Activated T-helper 17 cell treated with anti-CD3 and anti-CD28 coated beads, Interleukin-2, amount 50 U/mL, for 72 hours (primary cell): Measurements from ENCODE around the gene TIMM22. TPM values are rescaled to one million over a fixed set of nuclear protein-coding genes. Genes with fewer than 3 reads are reported as not detected.
"Not testable (repeated sequence)": the region's sequence is repeated elsewhere in the genome, so short reads cannot be mapped to it uniquely, and the experiment has no call there.

Source experiments
- ATAC-seq: fragments of 150-1000 bp; cut with Tn5 transposase; replicated peaks from 2 replicates; pipeline ENCODE4 v1.10.0; 2021; ENCODE audit warnings: mild to moderate bottlenecking, moderate library complexity
- H3K27ac Mint-ChIP-seq: one replicate; pipeline ENCODE4 v1.8.0; 2022; ENCODE audit warnings: mixed read lengths
- H3K27me3 Mint-ChIP-seq: one replicate; pipeline ENCODE4 v1.8.0; 2022; ENCODE audit warnings: mixed read lengths
- H3K36me3 Mint-ChIP-seq: one replicate; pipeline ENCODE4 v1.8.0; 2022; ENCODE audit warnings: low read depth, mild to moderate bottlenecking, mixed read lengths
- H3K4me1 Mint-ChIP-seq: one replicate; pipeline ENCODE4 v1.8.0; 2022; ENCODE audit warnings: mixed read lengths
- H3K4me3 Mint-ChIP-seq: one replicate; pipeline ENCODE4 v1.8.0; 2022; ENCODE audit warnings: mild to moderate bottlenecking, mixed read lengths
- H3K9me3 Mint-ChIP-seq: one replicate; pipeline ENCODE4 v1.8.0; 2022; ENCODE audit warnings: mixed read lengths
- total RNA-seq, 2 donors: library from RNA; stranded (reverse); gene quantifications; one replicate each; pipeline ENCODE4 v1.2.3, GENCODE V29; 2022

Gene TIMM22
- total RNA-seq, 2 donors from 2014 or later = 6.6 to 12.9 TPM

- ATAC-seq = no peak
- H3K9me3 Mint-ChIP-seq = no peaks in the 10 kb centered on the region
- no peak overlapping the region for H3K4me3 Mint-ChIP-seq
- no peaks in the 10 kb centered on the region for H3K4me1 Mint-ChIP-seq
- H3K36me3 Mint-ChIP-seq = peaks cover 6% of the 10 kb centered on the region
- no peak overlapping the region for H3K27ac Mint-ChIP-seq
- no peaks in the 10 kb centered on the region for H3K27me3 Mint-ChIP-seq
Observed at GRCh38 chr17:1040216-1040600, 43.3 kb downstream of the TIMM22 start.

GRCh38 chr17:1041746-1042145 is 44.8 kb downstream of the TIMM22 start:
- Mint-ChIP-seq H3K9me3 (no peaks in the 10 kb centered on the region), H3K27ac (no peak overlapping the region), H3K27me3 (no peaks in the 10 kb centered on the region), H3K4me3 (no peak overlapping the region), H3K36me3 (peaks cover 10% of the 10 kb centered on the region), H3K4me1 (no peaks in the 10 kb centered on the region)
- ATAC-seq = no peak

- H3K36me3 Mint-ChIP-seq = peaks cover 10% of the 10 kb centered on the region
- H3K27ac Mint-ChIP-seq = no peak overlapping the region
- ATAC-seq = no peak
- no peaks in the 10 kb centered on the region for H3K27me3 Mint-ChIP-seq
- H3K4me1 Mint-ChIP-seq = no peaks in the 10 kb centered on the region
- H3K9me3 Mint-ChIP-seq = no peaks in the 10 kb centered on the region
- no peak overlapping the region for H3K4me3 Mint-ChIP-seq
Observed at GRCh38 chr17:1042486-1042885, 45.6 kb downstream of the TIMM22 start.

- no peaks in the 10 kb centered on the region for H3K9me3 Mint-ChIP-seq
- H3K4me3 Mint-ChIP-seq = no peak overlapping the region
- H3K27me3 Mint-ChIP-seq = no peaks in the 10 kb centered on the region
- no peak overlapping the region for H3K27ac Mint-ChIP-seq
- peaks cover 16% of the 10 kb centered on the region for H3K36me3 Mint-ChIP-seq
- no peaks in the 10 kb centered on the region for H3K4me1 Mint-ChIP-seq
- no peak for ATAC-seq
Observed at GRCh38 chr17:1043601-1044251, 46.8 kb downstream of the TIMM22 start.

GRCh38 chr17:1044387-1045009 is 47.6 kb downstream of the TIMM22 start:
- H3K27ac Mint-ChIP-seq, H3K4me1 Mint-ChIP-seq, ATAC-seq, H3K27me3 Mint-ChIP-seq, H3K9me3 Mint-ChIP-seq, H3K4me3 Mint-ChIP-seq: not testable (repeated sequence)
- peaks cover 23% of the 10 kb centered on the region for H3K36me3 Mint-ChIP-seq

GRCh38 chr17:1045456-1045855 is 48.5 kb downstream of the TIMM22 start:
- Mint-ChIP-seq H3K27ac (no peak overlapping the region), H3K4me3 (no peak overlapping the region), H3K36me3 (peaks cover 31% of the 10 kb centered on the region), H3K4me1 (no peaks in the 10 kb centered on the region), H3K27me3 (no peaks in the 10 kb centered on the region), H3K9me3 (no peaks in the 10 kb centered on the region)
- no peak for ATAC-seq

GRCh38 chr17:1047177-1047878 is 50.4 kb downstream of the TIMM22 start:
- Mint-ChIP-seq H3K4me1 (no peaks in the 10 kb centered on the region), H3K27ac (no peak overlapping the region), H3K4me3 (no peak overlapping the region), H3K36me3 (peaks cover 31% of the 10 kb centered on the region), H3K27me3 (no peaks in the 10 kb centered on the region), H3K9me3 (no peaks in the 10 kb centered on the region)
- ATAC-seq = no peak

- H3K9me3 Mint-ChIP-seq = no peaks in the 10 kb centered on the region
- H3K4me3 Mint-ChIP-seq = no peak overlapping the region
- no peaks in the 10 kb centered on the region for H3K27me3 Mint-ChIP-seq
- H3K36me3 Mint-ChIP-seq = peaks cover 31% of the 10 kb centered on the region
- ATAC-seq = no peak
- H3K4me1 Mint-ChIP-seq = no peaks in the 10 kb centered on the region
- H3K27ac Mint-ChIP-seq = no peak overlapping the region
Observed at GRCh38 chr17:1047879-1048470, 51.0 kb downstream of the TIMM22 start.

- H3K4me3 Mint-ChIP-seq, H3K27me3 Mint-ChIP-seq, H3K27ac Mint-ChIP-seq, H3K4me1 Mint-ChIP-seq, ATAC-seq, H3K9me3 Mint-ChIP-seq: not testable (repeated sequence)
- peaks cover 31% of the 10 kb centered on the region for H3K36me3 Mint-ChIP-seq
Observed at GRCh38 chr17:1048516-1049115, 51.7 kb downstream of the TIMM22 start.

GRCh38 chr17:1049446-1050225 is 52.7 kb downstream of the TIMM22 start:
- no peaks in the 10 kb centered on the region for H3K9me3 Mint-ChIP-seq
- no peaks in the 10 kb centered on the region for H3K4me1 Mint-ChIP-seq
- H3K27ac Mint-ChIP-seq = no peak overlapping the region
- ATAC-seq = no peak
- H3K27me3 Mint-ChIP-seq = no peaks in the 10 kb centered on the region
- no peak overlapping the region for H3K4me3 Mint-ChIP-seq
- H3K36me3 Mint-ChIP-seq = peaks cover 31% of the 10 kb centered on the region

- peak overlapping the region; percentile 66 for H3K27ac Mint-ChIP-seq
- no peak overlapping the region for H3K4me3 Mint-ChIP-seq
- no peaks in the 10 kb centered on the region for H3K9me3 Mint-ChIP-seq
- ATAC-seq = no peak
- H3K36me3 Mint-ChIP-seq = peaks cover 28% of the 10 kb centered on the region
- H3K27me3 Mint-ChIP-seq = no peaks in the 10 kb centered on the region
- H3K4me1 Mint-ChIP-seq = no peaks in the 10 kb centered on the region
Observed at GRCh38 chr17:1050246-1050995, 53.5 kb downstream of the TIMM22 start.

- Mint-ChIP-seq H3K27ac (peak overlapping the region; percentile 66), H3K4me3 (no peak overlapping the region), H3K4me1 (no peaks in the 10 kb centered on the region), H3K9me3 (no peaks in the 10 kb centered on the region), H3K36me3 (peaks cover 27% of the 10 kb centered on the region), H3K27me3 (no peaks in the 10 kb centered on the region)
- ATAC-seq = no peak
Observed at GRCh38 chr17:1050996-1051925, 54.3 kb downstream of the TIMM22 start.
